ENCODE data around the gene EMP2.

EMP2 gene

DNA sequence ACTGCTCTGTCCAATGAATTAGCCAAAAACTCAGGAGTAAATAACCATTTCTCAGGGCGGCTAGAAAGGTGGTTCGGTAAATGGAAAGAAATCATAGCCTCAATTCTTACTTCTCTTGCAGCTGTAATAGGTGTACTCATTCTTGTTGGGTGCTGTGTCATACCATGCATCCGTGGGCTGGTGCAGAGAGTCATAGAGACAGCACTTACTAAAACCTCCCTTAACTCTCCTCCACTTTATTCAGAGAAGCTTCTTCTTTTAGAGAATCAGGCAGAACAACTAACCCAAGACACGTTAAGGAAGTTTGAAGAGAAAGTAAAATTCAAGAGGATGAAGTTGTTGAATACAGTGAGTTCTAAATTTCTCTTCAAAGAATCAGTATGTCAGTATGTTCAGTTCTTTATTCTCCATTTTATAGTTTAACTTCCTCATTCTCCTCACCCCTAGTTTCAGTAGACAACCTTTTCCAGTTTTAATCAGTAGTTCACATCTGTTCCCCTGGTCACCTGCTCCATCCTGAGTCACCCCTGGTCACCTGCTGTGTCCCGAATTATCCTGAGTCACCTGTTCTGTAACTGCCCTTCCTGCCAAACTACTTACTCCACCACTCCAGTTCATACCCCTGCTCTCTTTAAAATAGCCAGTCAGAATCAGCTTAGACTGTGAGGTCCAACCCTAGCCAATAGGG is 85.9 kb downstream of the EMP2 start:
- no peak for FAIRE-seq
- DNase-seq (ENCODE audit: insufficient read length, low spot score) = no peak

DNA sequence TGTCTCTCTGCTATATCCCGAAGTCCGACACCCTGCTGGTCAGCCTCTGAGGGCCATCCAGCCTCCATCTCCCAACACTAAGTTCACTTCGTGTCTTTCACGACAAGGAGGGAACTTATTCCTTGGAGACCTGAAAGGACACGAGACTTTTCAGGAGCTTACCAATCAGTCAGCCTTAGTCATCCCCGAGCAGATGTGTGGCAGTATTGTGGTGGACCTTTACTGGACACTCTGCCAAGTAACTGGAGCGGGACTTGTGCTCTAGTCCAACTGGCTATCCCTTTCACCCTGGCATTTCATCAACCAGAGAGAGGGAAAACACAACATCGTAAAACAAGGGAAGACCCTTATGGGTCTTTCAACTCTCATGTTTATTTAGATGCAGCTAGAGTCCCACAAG is 87.1 kb downstream of the EMP2 start:
- DNase-seq (ENCODE audit: insufficient read length, low spot score) = no peak
- no peak for FAIRE-seq

DNA sequence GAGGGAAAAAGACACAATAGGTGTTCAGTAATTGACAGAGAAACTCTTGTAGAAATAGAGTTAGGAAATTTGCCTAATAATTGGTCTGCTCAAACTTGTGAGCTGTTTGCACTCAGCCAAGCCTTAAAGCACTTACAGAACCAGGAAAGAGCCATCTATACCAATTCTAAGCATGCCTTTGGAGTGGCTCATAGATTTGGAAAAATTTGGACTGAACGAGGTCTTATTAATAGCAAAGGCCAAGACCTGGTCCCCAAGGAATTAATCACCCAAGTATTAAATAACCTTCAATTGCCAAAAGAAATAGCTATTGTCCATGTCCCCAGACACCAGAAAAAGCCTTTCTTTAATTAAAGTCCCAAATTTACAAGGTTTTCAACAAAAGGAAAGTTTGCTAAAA is 90.3 kb downstream of the EMP2 start:
- FAIRE-seq = no peak
- no peak for DNase-seq (ENCODE audit: insufficient read length, low spot score)

DNA sequence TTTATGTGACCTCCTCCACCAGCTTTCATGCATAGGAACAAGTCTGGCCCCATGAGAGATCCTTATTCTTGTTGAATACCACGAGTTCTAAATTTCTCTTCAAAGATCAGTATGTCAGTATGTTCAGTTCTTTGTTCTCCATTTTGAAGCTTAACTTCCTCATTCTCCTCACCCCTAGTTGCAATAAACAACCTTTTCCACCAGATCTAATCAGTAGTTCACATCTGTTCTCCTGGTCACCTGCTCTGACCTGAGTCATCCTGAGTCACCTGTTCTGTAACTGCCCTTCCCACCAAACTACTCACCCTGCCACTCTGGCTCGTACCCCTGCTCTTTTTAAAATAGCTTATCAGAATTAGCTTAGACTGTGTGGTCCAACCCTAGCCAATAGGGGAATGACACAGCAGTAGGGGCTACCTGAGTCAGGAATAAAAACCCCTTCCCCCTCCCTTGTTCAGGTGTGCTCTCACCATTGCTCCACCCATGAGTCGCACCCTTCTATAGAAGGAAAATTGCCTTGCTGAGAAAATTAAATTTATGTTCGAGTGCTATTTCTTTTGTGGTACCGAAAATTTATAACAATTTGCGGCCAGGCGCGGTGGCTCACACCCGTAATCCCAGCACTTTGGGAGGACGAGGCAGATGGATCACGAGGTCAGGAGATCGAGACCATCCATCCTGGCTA is 94.6 kb downstream of the EMP2 start:
- FAIRE-seq = no peak
- DNase-seq (ENCODE audit: insufficient read length, low spot score) = no peak

DNA sequence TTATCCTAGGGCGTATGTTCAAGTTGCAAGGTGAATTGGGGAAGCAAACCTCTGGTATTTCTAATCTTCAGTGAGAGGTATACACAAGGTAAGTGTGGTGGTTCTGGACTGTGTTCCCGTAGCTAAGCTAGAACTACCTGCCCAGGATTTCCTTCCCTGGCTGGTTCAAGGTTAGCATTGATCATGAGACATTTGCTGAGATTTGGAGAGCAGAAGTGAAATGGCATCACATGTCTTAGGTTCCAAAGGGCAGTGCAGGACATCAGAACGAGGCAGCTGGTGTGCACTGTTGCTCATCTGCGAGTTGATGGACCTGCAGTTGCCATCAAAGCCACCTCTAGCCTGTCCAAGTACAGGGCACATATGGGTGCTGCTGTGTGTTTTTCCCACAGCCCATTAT is 95.2 kb downstream of the EMP2 start:
- FAIRE-seq (no peak), DNase-seq (ENCODE audit: insufficient read length, low spot score) (no peak)

DNA sequence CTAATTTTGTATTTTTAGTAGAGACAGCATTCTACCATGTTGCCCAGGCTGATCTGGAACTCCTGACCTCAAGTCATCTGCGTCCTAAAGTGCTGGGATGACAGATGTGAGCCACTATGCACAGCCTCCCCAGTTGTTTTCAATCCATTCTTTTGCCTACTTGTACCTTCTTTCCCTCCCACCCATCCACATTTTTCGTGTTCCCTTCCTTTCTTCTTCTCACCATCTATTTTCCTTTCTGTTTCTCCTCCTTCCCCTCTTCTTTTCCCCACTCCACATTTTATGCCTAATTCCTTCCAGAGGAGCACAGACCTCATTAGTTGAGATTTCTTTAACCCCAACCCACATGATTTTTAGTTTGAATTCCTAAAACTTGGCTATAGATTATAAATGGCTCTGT is 100.2 kb downstream of the EMP2 start:
- FAIRE-seq (no peak), DNase-seq (ENCODE audit: insufficient read length, low spot score) (no peak)
